Measurements from ENCODE around the gene TENT5C.

Gene TENT5C

DNA sequence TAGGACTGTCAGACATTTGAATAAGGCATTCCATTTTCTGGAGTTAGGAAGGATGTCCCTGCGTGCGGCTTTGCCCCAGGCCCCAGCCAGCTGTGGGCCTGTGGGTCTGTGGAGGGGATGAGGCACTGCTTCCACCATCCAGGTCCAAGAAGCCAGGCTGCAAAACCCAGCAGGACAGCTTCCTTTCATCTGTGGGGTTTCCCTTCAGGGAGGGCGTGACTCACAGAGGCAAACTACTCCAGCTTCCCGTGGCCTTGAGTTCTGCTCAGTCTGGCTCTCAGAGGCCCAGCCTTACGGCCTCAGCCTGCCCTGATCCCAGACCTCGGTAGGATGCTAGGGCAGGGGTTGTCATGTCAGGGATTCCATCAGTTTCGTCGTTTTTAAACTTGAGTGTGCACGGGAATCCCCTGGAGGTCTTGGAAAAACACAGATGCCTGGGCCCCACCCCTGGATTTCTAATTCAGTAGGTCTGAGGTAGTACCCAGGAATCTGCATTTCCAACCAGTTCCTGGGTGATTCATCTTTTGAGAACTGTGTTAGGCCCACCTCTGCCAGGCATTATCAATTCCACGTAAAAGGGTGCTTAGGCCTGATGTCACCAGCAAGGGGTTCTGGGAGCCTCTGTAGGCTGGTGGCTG lies 32.3 kb upstream of the TENT5C start:
- TF ChIP-seq ZFX (IDR thresholded peaks at IDR 0.05) (no peak), CTCF (conservative IDR thresholded peaks at IDR 0.05) (no peak)
- H3K27ac ChIP-seq = peak overlapping the region; percentile 69; the same call in 1 of the 2 replicates

- no peak for TF ChIP-seq CTCF (conservative IDR thresholded peaks at IDR 0.05)
- TF ChIP-seq ZFX (IDR thresholded peaks at IDR 0.05) = no peak
- H3K27ac ChIP-seq = peak overlapping the region; percentile 69
These were observed 31.6 kb upstream of the TENT5C start for GRCh38 chr1:117574161-117574835.

- peak overlapping the region; percentile 12; the same call in 1 of the 2 replicates for H3K27ac ChIP-seq
- TF ChIP-seq CTCF (conservative IDR thresholded peaks at IDR 0.05) = no peak
- no peak for TF ChIP-seq ZFX (IDR thresholded peaks at IDR 0.05)
These were observed 30.1 kb upstream of the TENT5C start for GRCh38 chr1:117575586-117576225.

- peak overlapping the region; percentile 12; the same call in 1 of the 2 replicates for H3K27ac ChIP-seq
- TF ChIP-seq ZFX (IDR thresholded peaks at IDR 0.05) (no peak), CTCF (conservative IDR thresholded peaks at IDR 0.05) (no peak)
These were observed 29.6 kb upstream of the TENT5C start for GRCh38 chr1:117576236-117576635.

DNA sequence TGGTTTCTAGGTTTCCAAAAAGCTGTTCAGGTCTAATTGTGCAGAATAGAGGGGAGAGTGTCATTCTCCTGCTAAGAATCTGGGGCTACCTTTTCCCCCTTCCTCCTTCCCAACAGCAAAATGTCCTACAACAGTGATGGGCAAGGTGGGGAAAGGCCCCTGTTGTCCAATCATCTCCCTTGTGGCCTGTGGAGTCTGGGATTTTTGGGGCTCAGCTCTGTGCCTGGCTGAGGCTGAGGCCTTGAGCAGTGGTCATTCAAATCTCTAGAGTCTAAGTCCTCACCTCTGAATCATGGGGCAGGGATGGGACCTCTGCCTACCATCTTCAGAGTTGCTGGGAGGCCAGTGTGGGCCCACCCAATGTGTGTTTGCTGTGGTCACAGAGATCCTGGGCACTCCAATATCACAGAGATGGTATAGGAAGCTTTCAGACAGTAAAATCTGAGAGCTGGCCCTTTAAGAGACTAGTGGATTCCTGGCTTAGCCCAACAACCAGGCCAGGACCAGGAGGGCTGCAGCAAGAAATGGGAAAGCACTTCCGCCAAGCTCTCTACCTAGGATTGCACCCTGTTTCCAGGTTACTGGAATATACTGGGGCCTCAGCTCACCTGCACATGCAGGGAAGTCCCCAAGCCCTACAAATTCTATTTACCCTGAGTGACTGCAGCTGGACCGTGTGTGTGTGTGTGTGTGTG lies 28.5 kb upstream of the TENT5C start:
- no peak overlapping the region for H3K27ac ChIP-seq
- TF ChIP-seq ZFX (IDR thresholded peaks at IDR 0.05) (no peak), CTCF (conservative IDR thresholded peaks at IDR 0.05) (no peak)

- TF ChIP-seq CTCF (conservative IDR thresholded peaks at IDR 0.05) (no peak), ZFX (IDR thresholded peaks at IDR 0.05) (no peak)
- no peak overlapping the region for H3K27ac ChIP-seq
These were observed 27.4 kb upstream of the TENT5C start for GRCh38 chr1:117578466-117578865.

Measured in C4-2B (cell line).